ENCODE data around the gene PSMD6. TPM values are rescaled to one million over a fixed set of nuclear protein-coding genes. Genes with fewer than 3 reads are reported as not detected.

Gene PSMD6
- total and polyA plus RNA-seq, 2 donors from 2014 or later: 62.7 to 78.0 TPM

DNA sequence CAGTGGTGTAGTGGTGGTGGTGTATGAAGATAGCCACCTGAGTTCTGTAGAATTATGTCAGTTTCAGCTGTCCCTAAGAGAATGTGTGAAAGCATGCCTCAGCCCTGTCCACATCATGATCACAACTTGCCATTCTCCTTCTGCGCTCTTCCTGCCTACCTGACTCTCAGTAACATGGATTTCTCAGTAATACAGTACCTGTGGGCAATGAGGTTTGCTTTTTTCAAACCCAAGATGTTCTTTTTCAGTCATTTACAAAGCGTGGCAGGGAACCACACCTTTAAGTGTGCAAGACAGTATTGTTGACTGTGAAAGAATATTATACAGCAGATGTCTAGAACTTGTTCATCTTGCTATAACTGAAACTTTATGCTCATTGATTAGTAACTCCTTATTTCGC, 38.9 kb downstream of the PSMD6 start:
- intact Hi-C loops (cut with DNase I): no loop called here
- Histone ChIP-seq H3K36me3 (ENCODE audit: control insufficient read depth in 2 of 3, insufficient read depth in 3 of 3, low read length in 3 of 3) (peaks cover 16 to 44% (median 28%) of the 10 kb centered on the region in 3 donors), H3K9ac (ENCODE audit: low read length in 3 of 3) (no peak overlapping the region), H3K27me3 (ENCODE audit: control insufficient read depth, insufficient read depth, low read length) (no peaks in the 10 kb centered on the region), H3K4me1 (ENCODE audit: control insufficient read depth in 2 of 3, insufficient read depth in 2 of 3, low read depth in 1 of 3, low read length in 3 of 3) (no peaks in the 10 kb centered on the region), H3K4me3 (ENCODE audit: low read length in 3 of 3) (no peak overlapping the region), H3K9me3 (ENCODE audit: control insufficient read depth in 2 of 3, insufficient read depth in 1 of 3, low read length in 3 of 3) (no peaks in the 10 kb centered on the region), H3K27ac (ENCODE audit: low read depth in 2 of 2, low read length in 2 of 2) (no peak overlapping the region)
- TF ChIP-seq, protein P1, sequence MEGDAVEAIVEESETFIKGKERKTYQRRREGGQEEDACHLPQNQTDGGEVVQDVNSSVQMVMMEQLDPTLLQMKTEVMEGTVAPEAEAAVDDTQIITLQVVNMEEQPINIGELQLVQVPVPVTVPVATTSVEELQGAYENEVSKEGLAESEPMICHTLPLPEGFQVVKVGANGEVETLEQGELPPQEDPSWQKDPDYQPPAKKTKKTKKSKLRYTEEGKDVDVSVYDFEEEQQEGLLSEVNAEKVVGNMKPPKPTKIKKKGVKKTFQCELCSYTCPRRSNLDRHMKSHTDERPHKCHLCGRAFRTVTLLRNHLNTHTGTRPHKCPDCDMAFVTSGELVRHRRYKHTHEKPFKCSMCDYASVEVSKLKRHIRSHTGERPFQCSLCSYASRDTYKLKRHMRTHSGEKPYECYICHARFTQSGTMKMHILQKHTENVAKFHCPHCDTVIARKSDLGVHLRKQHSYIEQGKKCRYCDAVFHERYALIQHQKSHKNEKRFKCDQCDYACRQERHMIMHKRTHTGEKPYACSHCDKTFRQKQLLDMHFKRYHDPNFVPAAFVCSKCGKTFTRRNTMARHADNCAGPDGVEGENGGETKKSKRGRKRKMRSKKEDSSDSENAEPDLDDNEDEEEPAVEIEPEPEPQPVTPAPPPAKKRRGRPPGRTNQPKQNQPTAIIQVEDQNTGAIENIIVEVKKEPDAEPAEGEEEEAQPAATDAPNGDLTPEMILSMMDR (IDR thresholded peaks at IDR 0.05; ENCODE audit: borderline replicate concordance, extremely low read depth, insufficient read depth): no peak
- DNase-seq (no peak), FAIRE-seq (no peak)

DNA sequence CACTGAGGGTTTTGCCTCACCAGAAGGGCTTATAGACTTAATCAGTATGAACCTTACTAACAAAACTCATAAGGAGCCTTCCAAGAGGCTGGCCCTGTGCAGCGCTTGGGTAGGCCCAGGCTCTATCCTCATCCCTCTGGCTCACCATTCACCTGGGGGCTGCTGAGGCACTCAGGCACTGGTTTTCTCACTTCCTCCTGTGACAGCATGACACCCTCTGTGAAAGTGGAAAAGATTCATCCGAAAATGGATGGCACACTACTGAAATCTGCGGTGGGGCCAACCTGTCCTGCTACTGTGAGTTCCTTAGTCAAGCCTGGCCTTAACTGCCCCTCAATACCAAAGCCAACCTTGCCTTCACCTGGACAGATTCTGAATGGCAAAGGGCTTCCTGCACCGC, 41.3 kb downstream of the PSMD6 start:
- peaks cover 11 to 27% (median 18%) of the 10 kb centered on the region in 3 donors for H3K36me3 ChIP-seq (ENCODE audit: control insufficient read depth in 2 of 3, insufficient read depth in 3 of 3, low read length in 3 of 3)
- intact Hi-C loops (cut with DNase I): no loop called here
- TF ChIP-seq, protein P1 (IDR thresholded peaks at IDR 0.05; ENCODE audit: borderline replicate concordance, extremely low read depth, insufficient read depth): no peak
- no peak overlapping the region for H3K4me3 ChIP-seq (ENCODE audit: low read length in 3 of 3)
- no peak for DNase-seq
- no peak overlapping the region for H3K9ac ChIP-seq (ENCODE audit: low read length in 3 of 3)
- H3K27me3 ChIP-seq (ENCODE audit: control insufficient read depth, insufficient read depth, low read length): no peaks in the 10 kb centered on the region
- H3K9me3 ChIP-seq (ENCODE audit: control insufficient read depth in 2 of 3, insufficient read depth in 1 of 3, low read length in 3 of 3): no peaks in the 10 kb centered on the region
- no peak for FAIRE-seq
- peaks cover 0 to 11% (median 0%) of the 10 kb centered on the region in 3 donors for H3K4me1 ChIP-seq (ENCODE audit: control insufficient read depth in 2 of 3, insufficient read depth in 2 of 3, low read depth in 1 of 3, low read length in 3 of 3)
- no peak overlapping the region for H3K27ac ChIP-seq (ENCODE audit: low read depth in 2 of 2, low read length in 2 of 2)

DNA sequence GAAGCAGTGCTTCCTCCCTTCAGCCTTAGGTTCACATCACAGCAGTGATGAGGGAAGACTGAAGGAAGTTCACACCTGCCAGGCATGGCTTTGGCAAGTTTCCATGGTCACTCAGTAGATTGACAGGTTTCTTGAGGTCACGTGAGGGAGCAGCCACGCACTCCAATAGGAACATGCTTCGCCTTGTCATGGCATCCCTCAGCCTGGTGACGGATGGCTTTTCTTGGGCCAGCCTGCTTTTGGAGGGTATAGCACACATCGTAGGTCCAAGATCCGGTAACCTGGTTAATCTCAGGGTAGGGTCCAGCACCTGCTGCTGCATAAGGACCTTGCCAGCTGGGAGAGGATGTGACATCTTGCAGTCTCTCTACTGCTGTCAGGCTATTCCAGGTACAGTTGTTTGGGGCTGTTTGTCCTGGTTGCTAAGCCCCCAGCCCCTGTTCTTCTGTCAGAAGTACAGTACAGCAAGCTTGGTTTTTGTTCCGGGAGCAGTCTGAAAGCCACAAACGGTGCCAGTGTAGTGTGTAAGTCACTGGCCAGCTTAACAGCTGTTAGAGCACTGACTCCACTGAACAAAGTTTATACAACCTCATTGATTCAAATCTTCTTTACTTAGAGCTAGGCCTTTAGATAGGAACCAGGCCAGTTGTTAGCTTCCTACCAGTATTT, 42.3 kb downstream of the PSMD6 start:
- no peaks in the 10 kb centered on the region for H3K27me3 ChIP-seq (ENCODE audit: control insufficient read depth, insufficient read depth, low read length)
- no peaks in the 10 kb centered on the region for H3K9me3 ChIP-seq (ENCODE audit: control insufficient read depth in 2 of 3, insufficient read depth in 1 of 3, low read length in 3 of 3)
- FAIRE-seq: no peak
- intact Hi-C loops (cut with DNase I): no loop called here
- no peak overlapping the region for H3K27ac ChIP-seq (ENCODE audit: low read depth in 2 of 2, low read length in 2 of 2)
- TF ChIP-seq, protein P1 (IDR thresholded peaks at IDR 0.05; ENCODE audit: borderline replicate concordance, extremely low read depth, insufficient read depth): no peak
- H3K4me3 ChIP-seq (ENCODE audit: low read length in 3 of 3): no peak overlapping the region
- H3K36me3 ChIP-seq (ENCODE audit: control insufficient read depth in 2 of 3, insufficient read depth in 3 of 3, low read length in 3 of 3): peaks cover 10 to 24% (median 16%) of the 10 kb centered on the region in 3 donors
- H3K9ac ChIP-seq (ENCODE audit: low read length in 3 of 3): no peak overlapping the region
- DNase-seq: no peak
- H3K4me1 ChIP-seq (ENCODE audit: control insufficient read depth in 2 of 3, insufficient read depth in 2 of 3, low read depth in 1 of 3, low read length in 3 of 3): peaks cover 0 to 14% (median 4%) of the 10 kb centered on the region in 3 donors
